ENCODE measurements around the gene PABPN1.

The PABPN1 gene

DNA sequence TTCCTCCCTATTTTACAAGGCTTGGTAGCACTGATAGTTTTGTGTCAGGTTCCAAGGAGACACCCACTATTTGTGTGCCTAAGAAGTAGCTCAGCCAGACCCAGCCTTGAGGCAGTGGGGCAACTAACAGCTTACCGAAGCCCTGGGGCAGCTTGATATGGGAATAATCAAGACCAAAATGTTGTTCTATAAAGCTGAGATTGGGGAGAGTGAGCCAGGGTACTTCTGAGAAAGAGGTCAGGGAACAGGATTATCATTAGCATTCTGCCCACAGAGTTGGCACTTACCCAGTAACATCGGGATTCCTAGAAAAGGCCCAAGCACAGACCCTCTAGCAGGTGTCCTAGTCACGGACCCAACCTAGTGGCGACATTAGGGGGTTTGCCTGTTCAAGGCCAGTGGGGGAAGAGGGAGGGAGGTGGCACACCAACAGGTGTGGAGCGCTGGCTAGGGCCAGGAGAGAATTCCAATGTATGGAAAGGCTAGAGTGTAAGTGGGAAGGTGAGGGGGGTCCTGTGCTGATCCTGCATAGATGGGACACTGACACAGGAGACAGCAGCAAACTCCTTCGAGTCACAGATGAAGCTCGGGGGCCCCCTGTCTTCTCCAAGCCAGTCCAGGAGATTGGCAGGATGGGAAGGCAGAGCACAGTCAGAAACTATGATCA, 23.5 kb upstream of the PABPN1 start:
- TF ChIP-seq GATA3 (IDR thresholded peaks at IDR 0.05; ENCODE audit: low read depth, low read length) (no peak), GATA2 (IDR thresholded peaks at IDR 0.05; ENCODE audit: low read depth, low read length) (no peak)

DNA sequence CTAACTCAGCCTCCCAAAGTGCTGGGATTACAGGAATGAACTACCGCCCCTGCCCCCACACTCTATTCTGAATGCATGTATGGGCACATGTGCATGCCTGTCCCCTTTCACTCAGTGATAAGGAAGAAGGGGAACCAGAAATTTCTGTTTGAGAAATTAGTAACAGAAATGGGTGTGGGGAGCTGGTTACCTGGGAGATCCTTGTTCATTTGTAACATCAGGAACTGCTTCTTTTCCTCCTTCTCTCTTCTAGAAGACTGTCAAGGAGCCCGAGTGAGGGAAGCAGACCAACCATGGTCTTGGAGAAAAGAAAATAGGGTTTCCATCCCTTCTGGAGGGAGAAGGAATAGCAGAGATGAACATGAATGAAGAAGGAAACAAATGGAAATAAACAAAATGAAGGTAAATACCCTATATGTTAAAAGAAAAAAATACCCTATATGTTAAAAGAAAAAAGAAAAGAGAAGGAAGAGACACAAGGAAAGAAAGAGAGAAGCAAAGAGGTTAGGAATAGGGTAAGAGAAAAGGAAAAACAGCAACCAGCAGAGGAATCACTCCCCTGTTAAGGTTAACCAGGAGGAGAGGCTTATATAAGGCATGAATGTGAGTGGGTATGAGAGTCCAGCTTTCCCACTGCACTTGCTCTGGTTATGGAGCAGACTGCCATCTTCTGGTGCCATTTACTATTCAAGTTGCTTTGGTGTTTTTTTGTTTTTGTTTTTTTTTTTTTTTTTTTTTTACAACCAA, 21.9 kb upstream of the PABPN1 start:
- TF ChIP-seq GATA3 (IDR thresholded peaks at IDR 0.05; ENCODE audit: low read depth, low read length) (no peak), GATA2 (IDR thresholded peaks at IDR 0.05; ENCODE audit: low read depth, low read length) (no peak)

DNA sequence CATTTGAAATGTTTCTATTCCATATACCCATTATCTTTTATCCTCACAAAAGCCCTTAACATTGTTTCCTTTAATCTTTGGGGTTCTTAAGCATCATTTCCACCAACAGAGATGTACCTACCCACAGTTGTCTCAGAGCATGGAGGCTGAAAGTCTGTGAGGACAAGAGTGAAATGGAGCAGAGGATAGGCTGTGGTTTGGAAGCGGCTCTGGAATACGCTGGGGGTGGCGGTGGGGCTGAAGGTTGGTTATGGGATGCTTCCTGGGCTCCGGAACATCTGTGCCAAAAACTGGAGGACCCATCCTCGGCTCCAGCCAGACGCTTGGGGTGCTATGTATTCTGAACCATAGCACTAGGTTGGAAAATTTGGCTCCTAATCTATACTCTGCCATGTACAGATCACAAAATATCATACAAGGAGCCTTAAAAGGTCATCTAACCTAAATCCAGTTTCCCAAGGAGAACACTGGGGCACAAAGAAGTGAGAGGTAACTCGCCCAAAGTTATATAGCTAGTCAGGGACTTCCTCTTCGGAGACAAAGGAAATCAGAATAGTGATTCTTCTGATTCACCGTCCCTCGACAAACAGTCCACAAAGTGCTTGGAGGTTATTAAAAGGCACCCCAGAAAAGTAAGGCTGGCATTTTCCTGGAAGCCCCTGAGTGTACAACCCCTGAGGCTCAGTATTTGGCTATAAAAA, 21.1 kb upstream of the PABPN1 start:
- TF ChIP-seq GATA3 (IDR thresholded peaks at IDR 0.05; ENCODE audit: low read depth, low read length): no peak
- no peak for TF ChIP-seq GATA2 (IDR thresholded peaks at IDR 0.05; ENCODE audit: low read depth, low read length)

DNA sequence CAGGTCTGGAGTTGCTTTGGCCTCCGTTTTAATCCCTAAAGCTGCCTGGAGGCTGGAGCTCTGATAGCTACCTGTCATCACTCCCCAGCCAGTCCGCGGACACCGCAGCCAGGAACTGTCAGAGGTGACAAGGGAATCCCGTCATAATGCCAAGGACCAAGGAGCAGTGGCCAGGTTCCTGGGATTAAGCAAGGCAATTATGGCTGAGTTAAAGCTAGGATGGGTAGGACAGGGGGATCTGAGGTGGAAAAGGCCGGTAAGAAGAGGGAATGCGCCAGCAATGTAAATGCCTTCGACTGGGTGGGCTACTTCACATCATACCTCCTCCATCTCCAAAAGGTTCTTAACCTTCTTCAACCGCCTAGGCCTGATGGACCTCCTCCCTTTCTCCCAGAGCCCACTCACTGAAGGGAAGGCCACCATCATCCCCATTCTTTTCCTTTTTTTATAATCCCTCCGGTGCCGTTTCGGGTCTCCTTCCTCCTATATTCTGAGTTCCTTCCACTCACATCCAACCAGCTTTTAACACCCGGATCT, 20.5 kb upstream of the PABPN1 start:
- TF ChIP-seq GATA3 (IDR thresholded peaks at IDR 0.05; ENCODE audit: low read depth, low read length): no peak
- TF ChIP-seq GATA2 (IDR thresholded peaks at IDR 0.05; ENCODE audit: low read depth, low read length): no peak

DNA sequence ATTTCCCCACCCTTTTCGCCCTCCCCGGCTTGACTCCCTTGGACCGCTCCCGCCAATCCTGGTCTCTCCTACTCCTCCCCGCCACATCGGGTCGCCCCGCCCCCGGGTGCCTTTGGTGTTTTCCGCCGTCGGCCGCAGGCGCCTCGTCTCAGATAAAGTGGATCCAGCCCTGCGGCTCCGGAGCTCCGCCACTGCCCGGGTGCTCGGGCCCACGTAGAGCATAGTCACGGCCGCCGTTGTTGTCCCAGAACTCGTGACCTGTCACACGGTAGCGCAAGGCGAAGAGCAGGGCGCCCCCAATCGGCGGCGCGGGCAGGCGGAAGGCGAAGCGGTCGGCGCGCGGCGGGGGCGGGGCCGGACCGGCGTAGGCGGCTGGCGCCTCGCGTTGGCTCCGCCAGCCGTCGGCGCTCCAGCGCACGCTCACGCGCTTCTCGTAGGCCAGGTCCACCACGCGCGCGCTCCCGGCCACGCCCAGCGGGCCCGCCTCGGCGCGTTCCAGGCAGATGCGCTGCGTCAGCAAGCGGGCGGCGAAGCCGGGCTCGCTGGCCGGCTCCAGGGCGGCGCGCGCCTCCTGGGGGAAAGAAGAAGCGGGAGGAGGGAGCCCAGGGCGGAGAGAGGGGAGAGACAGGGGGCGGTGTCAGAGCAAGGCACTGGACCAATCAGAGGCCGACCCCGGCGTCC, 19.8 kb upstream of the PABPN1 start:
- TF ChIP-seq GATA3 (IDR thresholded peaks at IDR 0.05; ENCODE audit: low read depth, low read length): no peak
- TF ChIP-seq GATA2 (IDR thresholded peaks at IDR 0.05; ENCODE audit: low read depth, low read length): no peak

DNA sequence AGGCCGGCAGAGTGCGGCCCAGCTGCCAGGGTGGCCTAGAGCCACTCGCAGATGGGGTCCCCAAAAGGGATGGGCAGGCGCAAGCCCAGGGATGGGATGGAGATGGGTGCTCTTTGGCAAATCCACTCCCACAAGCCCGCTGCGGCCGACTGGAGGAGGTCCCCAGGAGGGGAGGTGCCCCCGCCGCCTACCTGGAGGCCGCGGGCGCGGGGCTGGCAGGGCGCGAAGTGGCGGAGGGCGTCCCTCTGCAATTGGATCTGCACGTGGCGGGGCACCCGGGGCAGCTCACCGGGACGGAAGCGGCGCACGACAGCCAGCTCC, 19.3 kb upstream of the PABPN1 start:
- TF ChIP-seq GATA3 (IDR thresholded peaks at IDR 0.05; ENCODE audit: low read depth, low read length) (no peak), GATA2 (IDR thresholded peaks at IDR 0.05; ENCODE audit: low read depth, low read length) (no peak)

DNA sequence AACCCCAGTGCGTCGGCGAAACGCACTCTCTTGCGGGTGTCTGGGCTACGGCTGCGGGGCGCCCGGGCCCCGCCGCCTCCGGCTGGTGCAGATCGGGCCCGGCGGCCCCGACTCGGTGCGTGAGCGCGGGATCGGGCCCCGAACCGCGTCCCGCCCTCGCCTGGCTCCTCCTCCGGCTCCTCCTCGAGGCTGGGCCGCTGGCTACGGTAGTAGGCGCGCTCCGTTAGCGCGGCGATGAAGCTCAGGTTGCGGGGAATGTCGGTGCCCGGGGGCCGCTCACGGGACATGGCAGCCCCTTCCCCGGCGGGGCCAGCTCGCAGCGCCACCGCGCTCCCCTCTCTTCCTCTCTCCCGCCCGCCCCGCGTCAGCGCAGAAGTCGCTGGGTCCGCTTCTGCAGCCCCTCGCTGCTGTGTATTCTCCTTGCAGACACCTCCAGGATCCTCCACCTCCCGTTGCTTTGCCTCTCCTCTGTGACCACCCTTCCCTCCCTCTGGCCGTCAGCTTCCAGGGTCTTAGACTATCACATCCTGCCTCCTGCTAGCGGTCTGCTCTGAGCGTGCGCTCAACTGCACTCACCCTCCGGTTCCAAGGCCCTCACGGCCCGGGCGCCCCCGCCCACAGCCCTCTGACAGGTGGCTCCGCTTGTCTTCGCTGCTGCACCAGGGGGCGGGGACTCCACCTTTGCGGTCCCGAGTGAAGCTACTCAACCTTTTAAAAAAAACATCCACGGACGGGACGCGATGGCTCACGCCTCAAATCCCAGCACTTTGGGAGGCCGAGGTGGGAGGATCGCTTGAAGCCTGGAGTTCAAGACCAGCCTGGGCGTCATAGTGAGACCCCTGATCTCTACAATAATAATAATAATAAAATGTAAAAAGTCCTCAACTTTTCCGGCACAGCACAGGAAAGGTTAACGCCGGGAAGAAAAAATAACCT, 18.7 kb upstream of the PABPN1 start, which contains the start of gene PPP1R3E:
PPP1R3E (minus strand) TSS at position 570 of the 936 bp plus-strand sequence; CDS start at position 287, 283 bp downstream.
- TF ChIP-seq GATA3 (IDR thresholded peaks at IDR 0.05; ENCODE audit: low read depth, low read length) (no peak), GATA2 (IDR thresholded peaks at IDR 0.05; ENCODE audit: low read depth, low read length) (no peak)

DNA sequence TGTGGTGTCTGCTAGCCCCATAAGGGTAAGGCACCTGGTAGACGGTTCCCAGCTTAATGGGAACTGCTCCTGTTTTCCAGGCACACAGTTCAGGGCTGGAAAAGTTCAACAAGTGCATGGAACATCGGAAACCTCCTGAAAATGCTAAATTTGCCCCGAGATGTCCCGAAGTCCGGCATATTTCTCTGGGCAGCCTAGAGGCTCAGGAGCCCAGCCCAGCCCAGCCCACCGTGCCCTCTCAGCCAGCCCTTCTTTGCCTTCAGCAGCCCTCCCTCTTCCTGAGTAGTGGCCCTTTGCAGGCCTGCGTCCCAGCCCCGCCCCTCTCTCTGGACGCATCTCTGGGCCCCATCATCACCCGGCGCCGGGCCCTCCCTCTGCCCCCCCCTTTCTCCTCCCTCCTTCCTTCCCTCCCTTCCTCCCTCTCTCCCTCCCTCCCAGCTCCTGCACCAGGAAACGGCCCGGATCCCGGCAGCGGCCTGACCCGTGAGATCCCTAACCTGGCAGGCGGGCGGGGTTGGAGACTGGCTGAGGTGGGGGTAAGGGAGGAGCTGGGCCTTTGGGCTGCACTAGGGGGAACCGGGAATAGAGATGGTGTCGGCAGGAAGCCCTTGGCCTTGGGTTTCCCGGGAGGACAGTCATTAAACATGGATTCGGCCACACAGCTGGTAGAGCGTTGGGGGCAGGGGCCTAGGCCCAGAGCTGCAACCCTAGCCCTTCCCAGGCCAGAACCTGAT, 14.7 kb upstream of the PABPN1 start, which contains the start of gene BCL2L2:
BCL2L2 (plus strand) TSS at position 422 of the 734 bp plus-strand sequence. CDS start 935 bp downstream, outside the sequence.
- TF ChIP-seq GATA3 (IDR thresholded peaks at IDR 0.05; ENCODE audit: low read depth, low read length) (no peak), GATA2 (IDR thresholded peaks at IDR 0.05; ENCODE audit: low read depth, low read length) (no peak)

DNA sequence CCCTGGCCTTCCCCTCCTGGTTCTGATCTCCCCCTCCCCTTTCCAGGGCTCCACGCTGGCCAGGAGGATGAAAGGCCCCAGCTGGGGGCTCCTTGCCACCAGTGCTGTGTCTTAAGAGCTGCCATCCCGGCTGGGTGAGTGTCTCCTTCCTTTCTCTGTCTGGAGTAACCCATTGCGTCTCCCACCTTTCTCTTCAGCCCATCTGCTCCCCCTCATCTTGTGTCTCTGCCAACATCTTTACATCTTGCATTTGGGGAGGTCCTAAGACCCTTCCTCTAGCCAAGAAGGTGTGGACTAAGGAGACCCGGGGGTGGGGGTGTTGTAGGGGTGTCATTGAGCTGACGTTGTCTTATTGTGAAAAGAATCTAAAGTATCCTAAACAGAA, 14.1 kb upstream of the PABPN1 start:
- no peak for TF ChIP-seq GATA3 (IDR thresholded peaks at IDR 0.05; ENCODE audit: low read depth, low read length)
- no peak for TF ChIP-seq GATA2 (IDR thresholded peaks at IDR 0.05; ENCODE audit: low read depth, low read length)

DNA sequence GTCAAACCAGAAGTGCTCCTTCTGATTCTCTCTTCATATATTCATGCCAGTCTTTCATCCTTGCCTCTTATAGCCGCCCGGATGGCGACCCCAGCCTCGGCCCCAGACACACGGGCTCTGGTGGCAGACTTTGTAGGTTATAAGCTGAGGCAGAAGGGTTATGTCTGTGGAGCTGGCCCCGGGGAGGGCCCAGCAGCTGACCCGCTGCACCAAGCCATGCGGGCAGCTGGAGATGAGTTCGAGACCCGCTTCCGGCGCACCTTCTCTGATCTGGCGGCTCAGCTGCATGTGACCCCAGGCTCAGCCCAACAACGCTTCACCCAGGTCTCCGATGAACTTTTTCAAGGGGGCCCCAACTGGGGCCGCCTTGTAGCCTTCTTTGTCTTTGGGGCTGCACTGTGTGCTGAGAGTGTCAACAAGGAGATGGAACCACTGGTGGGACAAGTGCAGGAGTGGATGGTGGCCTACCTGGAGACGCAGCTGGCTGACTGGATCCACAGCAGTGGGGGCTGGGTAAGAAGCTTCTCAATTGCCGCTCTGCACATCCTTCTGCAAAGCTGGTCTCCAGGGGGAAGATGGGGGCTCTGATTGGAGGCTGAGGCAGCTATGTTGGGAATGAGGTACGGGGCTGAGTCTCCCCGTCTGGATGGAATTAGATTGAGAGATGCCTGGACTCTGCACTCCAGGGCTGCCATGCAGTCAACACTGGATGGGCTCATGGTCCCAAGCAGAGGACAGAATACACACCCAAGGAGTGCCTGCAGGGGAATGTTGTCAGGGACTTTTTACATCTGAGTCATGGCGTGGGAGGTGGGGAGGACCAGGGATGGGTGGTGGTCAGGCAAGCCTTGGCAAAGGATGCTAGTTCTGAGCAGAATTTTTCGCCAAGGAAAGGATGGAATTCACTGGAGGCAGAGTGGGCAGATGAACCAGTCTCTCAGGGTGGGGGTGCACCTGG, 13.3 kb upstream of the PABPN1 start:
- no peak for TF ChIP-seq GATA3 (IDR thresholded peaks at IDR 0.05; ENCODE audit: low read depth, low read length)
- no peak for TF ChIP-seq GATA2 (IDR thresholded peaks at IDR 0.05; ENCODE audit: low read depth, low read length)

DNA sequence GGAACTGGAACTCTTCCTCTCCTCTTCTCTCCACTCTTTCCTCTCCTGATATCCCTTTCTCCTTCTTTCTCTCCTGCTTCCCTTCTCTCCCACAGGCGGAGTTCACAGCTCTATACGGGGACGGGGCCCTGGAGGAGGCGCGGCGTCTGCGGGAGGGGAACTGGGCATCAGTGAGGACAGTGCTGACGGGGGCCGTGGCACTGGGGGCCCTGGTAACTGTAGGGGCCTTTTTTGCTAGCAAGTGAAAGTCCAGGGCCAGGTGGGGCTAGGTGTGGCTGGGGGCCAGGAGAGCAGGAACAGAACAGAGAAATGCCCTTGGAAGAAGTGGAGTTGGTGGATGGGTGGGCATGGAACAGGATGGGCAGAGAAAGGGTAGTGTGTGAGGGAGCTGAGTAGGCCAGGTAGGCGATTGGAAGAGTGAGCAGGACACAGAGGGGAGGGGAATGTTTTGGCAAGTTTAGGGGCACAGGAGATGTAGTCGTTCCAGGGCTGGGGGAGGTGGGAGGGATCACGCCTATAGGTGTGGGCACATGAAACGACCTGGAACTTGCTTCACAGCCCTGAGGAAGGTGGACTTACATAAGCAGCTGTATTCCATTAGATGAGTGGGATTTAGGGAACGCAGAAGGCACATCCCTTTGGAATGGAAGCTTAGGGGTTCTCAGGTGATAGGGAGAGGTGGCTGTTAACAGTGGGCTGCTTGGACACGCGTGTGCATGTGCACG, 12.4 kb upstream of the PABPN1 start:
- TF ChIP-seq GATA3 (IDR thresholded peaks at IDR 0.05; ENCODE audit: low read depth, low read length): no peak
- no peak for TF ChIP-seq GATA2 (IDR thresholded peaks at IDR 0.05; ENCODE audit: low read depth, low read length)

All from SH-SY5Y (cell line).